ENCODE data around the gene FBXO3.

DNA sequence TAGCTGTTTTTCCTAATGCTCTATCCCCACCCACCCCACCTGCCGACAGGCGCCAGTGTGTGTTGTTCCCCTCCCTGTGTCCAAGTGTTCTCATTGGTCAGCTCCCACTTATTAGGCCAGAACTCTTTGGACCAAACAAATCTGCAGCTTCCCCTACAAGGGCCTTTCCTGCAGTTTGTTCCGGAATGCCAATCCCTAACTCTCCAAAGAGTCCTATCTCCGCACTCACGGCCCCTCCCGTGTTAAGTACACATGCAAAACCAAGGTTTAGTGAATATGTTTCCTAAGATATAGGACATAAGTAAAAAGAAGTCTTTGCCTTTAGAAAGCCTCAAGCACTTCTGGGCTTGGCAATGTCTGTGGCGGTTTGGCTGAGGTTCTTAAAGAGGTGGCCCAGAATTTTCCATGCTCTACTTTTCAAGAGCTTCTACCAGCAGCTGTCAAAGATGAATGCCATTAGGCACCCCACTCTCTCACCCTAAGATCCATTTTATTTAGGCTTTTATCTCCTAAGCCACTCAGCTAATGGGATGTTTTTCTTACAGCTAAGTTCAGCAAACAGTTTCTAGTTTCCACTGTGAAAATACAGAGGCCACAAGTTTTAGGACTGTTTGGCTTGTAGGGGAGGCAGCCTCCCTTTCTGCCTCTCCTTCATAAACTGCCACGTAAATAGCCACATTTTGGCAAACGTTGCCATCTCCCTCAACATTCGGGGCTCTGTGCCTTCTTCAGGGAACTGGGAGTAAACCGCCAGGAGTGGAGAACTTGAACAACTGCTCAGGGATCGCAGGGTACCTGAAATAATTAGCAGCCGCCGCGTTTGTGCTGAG lies 39.7 kb downstream of the FBXO3 start:
- no peak for TF ChIP-seq EZH2phosphoT487 (conservative IDR thresholded peaks at IDR 0.05; ENCODE audit: low read length)
- TF ChIP-seq, protein P1, sequence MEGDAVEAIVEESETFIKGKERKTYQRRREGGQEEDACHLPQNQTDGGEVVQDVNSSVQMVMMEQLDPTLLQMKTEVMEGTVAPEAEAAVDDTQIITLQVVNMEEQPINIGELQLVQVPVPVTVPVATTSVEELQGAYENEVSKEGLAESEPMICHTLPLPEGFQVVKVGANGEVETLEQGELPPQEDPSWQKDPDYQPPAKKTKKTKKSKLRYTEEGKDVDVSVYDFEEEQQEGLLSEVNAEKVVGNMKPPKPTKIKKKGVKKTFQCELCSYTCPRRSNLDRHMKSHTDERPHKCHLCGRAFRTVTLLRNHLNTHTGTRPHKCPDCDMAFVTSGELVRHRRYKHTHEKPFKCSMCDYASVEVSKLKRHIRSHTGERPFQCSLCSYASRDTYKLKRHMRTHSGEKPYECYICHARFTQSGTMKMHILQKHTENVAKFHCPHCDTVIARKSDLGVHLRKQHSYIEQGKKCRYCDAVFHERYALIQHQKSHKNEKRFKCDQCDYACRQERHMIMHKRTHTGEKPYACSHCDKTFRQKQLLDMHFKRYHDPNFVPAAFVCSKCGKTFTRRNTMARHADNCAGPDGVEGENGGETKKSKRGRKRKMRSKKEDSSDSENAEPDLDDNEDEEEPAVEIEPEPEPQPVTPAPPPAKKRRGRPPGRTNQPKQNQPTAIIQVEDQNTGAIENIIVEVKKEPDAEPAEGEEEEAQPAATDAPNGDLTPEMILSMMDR (IDR thresholded peaks at IDR 0.05; ENCODE audit: insufficient read depth, low read length, poor library complexity, severe bottlenecking) = no peak
